Left kidney (tissue), 2 donors: ENCODE measurements around the gene OLFM1. TPM values are rescaled to one million over a fixed set of nuclear protein-coding genes. Genes with fewer than 3 reads are reported as not detected.

Experiments used
- DNase-seq: peaks from one replicate; pipeline ENCODE4 v3.0.0-alpha.2; 2013
- polyA plus RNA-seq: library from polyadenylated mRNA; unstranded; fragments of 120-200 nt; gene quantifications from one replicate; pipeline ENCODE4 v1.2.1, GENCODE V29; 2013; ENCODE audit not compliant: insufficient read length

OLFM1 gene
- polyA plus RNA-seq, 1 donor = 3.3 TPM

GRCh38 chr9:135076143-135076875 lies 11.2 kb upstream of the OLFM1 start:
- no peak for DNase-seq

DNA sequence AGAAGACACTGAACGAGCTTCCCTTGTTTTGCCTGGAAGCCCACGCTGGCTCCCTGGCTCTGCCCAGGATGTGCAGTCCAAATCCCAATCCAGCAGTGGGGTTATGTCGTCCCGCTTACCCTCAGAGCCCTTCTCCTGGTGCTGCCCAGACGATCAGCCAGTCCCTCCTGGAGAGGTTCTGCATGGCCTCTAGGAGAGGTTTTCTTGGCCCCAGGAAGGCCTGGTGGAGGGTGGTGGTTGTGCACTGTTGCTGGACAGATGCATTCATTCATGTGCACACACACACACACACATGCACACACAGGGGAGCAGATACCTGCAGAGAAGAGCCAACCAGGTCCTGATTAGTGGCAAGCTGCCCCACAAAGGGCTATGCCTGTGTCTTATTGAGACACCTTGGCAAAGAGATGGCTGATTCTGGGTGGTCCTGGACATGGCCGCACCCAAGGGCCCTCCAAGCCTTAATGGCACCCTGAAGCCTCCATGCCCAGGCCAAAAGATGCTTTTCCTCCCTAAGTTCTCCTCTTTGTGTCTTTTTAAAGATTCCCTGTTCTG lies 10.5 kb upstream of the OLFM1 start:
- no peak for DNase-seq

DNA sequence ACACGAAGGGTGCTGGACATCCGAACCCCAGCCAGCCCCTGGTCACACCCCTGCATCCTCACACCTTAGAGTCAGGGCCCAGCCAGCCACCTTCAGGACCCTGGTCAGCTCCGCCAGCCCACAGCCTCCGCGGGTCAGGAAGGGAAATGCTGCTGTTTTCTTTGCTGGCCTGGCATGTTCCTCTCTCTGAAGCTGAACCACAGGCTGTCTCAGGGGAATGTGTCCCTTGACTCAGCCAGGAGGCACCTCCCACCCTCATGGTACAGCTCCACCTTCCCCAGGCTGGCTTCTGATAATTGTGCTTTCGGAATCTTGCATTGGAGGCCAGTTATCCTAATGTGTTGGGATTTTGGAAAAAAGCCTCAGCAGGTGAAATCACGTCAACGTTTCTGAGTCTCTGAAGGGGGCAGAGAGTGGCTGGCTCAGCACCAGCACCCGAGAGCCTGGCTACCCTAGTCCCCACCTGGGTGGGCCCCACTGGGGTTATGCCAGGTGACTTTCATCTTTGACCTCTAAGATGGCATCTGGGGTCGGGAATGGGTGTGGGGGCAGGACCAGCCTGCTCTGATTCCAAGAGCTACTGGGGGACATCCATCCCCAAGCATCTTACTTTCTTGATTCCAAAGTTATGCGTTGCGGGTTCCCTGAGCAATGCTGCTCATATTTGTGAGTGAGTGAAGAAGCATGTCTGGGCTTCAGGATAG lies 9.8 kb upstream of the OLFM1 start:
- DNase-seq = peak; percentile 53

DNA sequence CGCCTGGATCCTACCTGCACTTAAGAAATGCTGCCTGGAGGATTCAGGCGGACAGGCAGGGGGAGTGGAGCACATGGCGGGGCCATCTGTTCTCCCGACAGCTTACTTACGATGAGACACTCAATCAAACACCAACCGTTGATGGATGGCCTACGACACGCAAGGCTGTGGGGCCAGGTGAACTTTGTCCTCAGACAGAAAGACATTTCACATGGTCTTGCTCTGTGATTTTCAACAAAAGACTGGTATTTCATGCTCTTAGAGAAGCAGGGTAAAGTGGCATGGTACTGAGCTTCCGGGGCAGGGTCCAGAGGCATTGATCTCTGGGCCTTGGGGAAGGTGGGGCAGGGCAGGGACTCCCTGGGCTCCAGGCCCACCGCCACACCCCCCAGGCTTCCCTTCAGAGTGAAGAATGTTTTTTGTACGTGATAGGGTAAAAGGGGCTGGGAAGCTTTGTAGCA lies 9.1 kb upstream of the OLFM1 start:
- no peak for DNase-seq

- no peak for DNase-seq
Observed at GRCh38 chr9:135079018-135079417, 8.4 kb upstream of the OLFM1 start.

DNA sequence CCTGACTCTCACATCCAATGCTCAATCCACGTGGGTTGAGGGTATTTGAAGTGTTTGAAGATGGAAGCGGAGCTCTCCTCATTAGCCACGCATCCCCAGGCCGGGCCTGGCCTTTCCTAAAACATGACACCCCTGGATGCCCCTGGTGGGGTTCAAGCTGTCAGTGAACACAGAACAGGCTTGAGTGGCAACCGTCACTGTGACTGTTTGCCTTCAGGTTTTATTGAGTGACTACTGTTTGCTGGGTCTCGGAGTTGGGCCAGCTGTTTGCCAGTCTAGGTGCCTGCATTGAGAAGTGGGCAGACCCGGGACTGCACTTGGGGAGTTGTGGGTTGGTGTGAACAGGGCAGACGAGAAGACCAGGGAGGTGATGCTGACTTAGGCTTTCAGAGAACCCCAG lies 7.8 kb upstream of the OLFM1 start:
- DNase-seq = no peak

DNA sequence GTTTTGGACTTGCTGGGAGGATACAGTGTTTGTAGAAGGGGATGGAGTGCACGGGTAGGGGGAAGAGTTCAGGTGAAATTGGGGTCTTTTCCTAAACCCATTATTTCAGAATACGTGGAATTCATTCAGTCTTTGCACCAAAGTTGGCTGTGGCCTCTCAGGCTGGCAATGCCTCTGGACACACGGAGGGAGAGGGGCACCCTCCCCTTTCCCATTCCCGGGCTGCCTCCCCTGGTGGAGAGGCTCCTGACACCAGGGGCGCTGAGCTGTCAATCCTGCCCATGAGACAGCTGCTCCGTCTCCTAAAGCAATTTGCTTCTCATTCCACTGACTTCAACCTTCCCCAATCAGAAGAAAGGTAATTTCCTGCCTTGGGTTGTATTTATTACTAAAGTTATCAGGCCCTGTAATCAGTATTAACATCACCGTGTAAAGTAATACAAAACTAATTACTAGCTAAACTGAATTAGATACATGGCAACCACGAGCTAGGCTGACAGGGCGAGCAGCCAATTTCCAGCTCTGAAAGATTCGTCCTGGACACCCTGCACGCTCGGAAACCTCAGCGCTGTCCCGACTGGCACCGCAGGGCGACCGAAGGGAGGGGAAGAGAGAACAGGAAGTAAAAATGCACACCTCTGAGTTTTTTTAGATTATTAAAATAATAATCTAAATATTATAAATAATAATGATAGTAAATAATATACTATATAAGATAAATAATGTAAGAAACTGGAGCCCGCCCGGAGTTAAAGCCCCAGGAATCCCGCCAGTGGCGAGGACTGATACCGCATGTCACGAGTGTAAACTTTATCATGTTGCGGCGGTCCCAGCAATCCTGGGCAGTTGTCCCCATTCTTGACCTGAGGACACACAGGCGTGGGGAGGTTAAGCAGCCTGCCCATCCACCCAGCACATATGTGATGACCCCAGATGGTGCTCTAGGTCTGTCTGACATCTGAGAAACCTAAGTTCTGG lies 6.9 kb upstream of the OLFM1 start:
- no peak for DNase-seq

- no peak for DNase-seq
Observed at GRCh38 chr9:135081264-135081660, 6.2 kb upstream of the OLFM1 start.

DNA sequence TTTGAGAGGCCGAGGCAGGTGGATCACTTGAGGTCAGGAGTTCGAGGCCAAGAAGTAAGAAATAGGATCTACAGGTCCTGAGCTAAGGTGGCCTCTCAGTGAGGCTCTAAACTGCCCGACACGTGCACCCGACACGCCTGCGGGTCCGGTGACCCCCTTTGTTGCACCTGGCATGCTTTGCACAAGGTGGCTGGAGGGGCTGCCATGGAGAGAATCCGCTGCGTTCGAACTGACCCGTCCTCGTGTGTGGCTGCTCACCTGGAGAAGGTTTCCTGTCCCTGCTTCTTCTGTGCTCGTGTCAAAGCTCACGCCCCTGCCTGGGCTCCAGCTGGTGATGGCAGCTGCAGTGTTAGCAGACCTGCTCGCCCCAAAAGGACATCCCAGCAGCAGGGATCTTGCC lies 5.7 kb upstream of the OLFM1 start:
- no peak for DNase-seq

DNA sequence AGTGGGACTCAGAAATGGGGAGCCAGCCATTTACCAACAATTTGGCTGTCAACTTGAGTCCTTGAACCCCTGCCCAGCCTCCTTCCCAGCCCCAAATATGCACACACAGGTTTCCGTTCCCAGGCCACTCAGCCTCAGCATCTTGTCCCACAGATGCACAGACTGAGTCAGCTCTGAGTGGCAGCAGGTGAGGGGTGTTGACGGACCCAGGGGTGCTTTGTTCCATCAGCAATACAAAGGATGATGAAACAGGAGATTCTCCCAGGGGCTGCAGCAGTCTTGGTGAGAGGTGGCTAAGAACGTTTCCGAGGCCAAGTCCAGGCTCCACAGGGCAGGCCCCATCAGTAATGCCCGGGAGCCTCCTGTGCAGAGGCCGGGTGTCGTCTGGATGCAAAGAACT lies 4.9 kb upstream of the OLFM1 start:
- DNase-seq = no peak

GRCh38 chr9:135083241-135083810 lies 4.1 kb upstream of the OLFM1 start:
- DNase-seq = no peak

GRCh38 chr9:135083831-135084230 lies 3.6 kb upstream of the OLFM1 start:
- DNase-seq = no peak

GRCh38 chr9:135084262-135084661 lies 3.2 kb upstream of the OLFM1 start:
- DNase-seq = no peak

DNA sequence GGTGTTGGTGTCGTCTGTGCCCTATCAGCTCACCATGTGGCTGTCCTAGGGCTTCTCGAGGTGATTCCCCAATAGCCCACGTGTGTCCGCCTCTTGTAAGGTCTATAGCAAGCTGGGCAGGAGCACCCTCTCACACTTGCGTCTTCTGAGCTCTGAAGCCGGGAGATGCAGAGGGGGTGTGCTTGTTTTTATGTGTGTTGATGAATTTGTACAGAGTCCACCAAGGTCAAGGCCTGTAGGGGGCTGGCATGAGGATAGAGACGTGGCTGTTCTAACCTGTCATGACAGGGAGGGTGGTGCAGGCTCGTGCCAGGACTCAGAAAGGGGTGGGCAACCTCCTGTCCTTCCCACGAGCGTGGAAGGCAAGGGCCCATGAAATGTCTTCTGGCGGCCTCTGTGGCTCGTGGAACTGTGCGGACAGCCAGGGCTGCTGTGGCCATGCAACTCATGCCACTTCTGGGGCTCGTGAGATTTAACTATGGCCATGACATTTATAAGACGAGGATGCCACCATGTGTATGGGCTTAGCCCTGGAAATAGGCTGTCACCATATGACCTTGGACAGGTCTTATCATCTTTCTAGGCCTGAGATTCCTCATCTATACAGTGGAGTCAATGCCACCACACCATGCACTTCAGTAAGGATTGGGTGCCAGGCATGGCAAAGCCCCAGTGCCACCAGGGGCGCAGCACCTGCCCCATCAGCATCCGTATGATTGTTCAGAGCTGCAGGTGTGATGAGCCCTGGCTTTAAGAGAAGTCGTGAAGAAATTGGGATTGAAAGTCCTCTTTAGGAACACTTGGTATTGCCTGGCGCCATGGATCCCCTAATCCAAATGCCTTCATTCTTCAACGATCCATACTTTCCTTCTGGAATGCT lies 2.3 kb upstream of the OLFM1 start:
- no peak for DNase-seq

- DNase-seq = peak; percentile 79
Observed at GRCh38 chr9:135085830-135086546, 1.5 kb upstream of the OLFM1 start.

GRCh38 chr9:135086597-135087488 lies 625 bp upstream of the OLFM1 start:
- no peak for DNase-seq

DNA sequence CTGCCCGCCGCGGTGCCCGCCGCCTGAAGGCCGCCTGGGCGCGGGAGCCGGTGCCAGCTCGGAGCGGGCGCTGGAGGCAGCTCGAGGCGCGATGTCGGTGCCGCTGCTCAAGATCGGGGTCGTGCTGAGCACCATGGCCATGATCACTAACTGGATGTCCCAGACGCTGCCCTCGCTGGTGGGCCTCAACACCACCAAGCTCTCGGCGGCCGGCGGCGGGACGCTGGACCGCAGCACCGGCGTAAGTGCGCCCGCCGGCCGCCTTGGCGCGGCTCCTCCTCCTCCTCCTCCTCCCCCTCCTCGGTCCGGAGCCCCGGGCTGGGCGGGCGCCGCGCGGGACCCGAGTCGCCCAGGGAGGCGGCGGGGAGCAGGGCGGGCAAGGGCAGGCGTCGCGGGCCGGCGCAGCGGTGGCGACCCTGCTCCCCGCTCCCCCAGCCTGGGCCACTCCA lies 455 bp downstream of the OLFM1 start:
- DNase-seq = no peak

DNA sequence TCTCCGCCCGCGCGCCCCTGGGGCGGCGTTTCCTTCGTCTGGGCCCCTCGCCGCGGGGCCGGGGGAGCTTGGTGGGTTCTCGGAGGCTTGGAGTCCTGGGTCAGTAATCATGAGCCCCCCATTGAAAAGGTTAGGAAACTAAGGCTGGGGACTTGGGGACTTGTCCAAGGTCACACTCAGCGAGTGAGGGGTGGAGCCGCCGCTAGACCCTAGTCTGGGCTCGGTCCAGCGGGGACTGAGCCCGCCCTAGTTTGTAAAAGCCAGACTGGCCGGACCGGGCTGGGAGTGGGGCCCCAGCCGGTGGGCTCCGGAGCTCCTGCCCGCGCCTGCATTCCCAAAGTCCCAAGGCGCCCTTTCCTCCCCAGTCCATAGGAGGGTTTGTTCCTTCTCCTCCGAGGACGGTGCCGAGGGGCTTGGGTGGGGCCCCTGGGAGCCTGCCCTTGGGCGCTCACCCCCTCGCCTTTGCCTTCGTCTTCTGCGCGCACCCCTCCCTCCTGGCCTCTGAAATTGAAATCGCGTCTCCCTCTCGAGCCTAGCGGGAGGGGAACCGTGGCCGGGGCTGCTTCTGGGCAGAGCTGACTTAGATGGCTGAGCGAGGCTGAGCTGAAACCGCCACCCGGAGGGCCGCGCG lies 995 bp downstream of the OLFM1 start:
- DNase-seq = no peak
